ENCODE measurements around the gene SLC4A1AP. TPM values are rescaled to one million over a fixed set of nuclear protein-coding genes. Genes with fewer than 3 reads are reported as not detected.

Gene SLC4A1AP
- total RNA-seq, 1 donor from 2014 or later, result 24.7 TPM

DNA sequence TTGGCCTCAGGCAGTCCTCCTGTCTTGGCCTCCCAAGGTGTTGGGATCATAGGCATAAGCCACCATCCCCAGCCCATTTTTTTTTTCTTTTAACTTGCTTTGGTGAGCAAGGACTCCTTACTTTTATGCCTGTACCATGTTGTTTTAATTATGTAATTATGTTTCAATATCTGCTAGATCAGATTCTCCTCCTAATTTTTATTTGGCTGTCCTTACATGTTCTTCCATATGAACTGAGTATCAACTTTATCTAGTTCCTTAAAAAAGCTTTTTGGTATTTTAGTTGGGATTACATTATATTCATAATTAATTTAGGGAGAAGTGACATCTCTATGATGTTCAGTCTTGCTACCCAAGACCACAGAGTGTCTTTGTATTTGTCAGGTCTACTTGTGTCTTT, 18.5 kb upstream of the SLC4A1AP start:
- H3K27ac Mint-ChIP-seq (ENCODE audit: unreplicated experiment), result no peak overlapping the region
- H3K4me1 Mint-ChIP-seq (ENCODE audit: low read depth, unreplicated experiment), result no peaks in the 10 kb centered on the region
- H3K36me3 Mint-ChIP-seq (ENCODE audit: unreplicated experiment), result no peaks in the 10 kb centered on the region
- H3K27me3 Mint-ChIP-seq (ENCODE audit: unreplicated experiment), result no peaks in the 10 kb centered on the region
- no peak overlapping the region for H3K4me3 Mint-ChIP-seq (ENCODE audit: unreplicated experiment)
- TF ChIP-seq, protein P1, sequence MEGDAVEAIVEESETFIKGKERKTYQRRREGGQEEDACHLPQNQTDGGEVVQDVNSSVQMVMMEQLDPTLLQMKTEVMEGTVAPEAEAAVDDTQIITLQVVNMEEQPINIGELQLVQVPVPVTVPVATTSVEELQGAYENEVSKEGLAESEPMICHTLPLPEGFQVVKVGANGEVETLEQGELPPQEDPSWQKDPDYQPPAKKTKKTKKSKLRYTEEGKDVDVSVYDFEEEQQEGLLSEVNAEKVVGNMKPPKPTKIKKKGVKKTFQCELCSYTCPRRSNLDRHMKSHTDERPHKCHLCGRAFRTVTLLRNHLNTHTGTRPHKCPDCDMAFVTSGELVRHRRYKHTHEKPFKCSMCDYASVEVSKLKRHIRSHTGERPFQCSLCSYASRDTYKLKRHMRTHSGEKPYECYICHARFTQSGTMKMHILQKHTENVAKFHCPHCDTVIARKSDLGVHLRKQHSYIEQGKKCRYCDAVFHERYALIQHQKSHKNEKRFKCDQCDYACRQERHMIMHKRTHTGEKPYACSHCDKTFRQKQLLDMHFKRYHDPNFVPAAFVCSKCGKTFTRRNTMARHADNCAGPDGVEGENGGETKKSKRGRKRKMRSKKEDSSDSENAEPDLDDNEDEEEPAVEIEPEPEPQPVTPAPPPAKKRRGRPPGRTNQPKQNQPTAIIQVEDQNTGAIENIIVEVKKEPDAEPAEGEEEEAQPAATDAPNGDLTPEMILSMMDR (IDR thresholded peaks at IDR 0.05; ENCODE audit: partially characterized antibody, unreplicated experiment), result no peak
- no peaks in the 10 kb centered on the region for H3K9me3 Mint-ChIP-seq (ENCODE audit: unreplicated experiment)
- DNase-seq, result no peak

- TF ChIP-seq, protein P1 (IDR thresholded peaks at IDR 0.05; ENCODE audit: partially characterized antibody, unreplicated experiment), result no peak
- Mint-ChIP-seq H3K4me1 (ENCODE audit: low read depth, unreplicated experiment) (no peaks in the 10 kb centered on the region), H3K4me3 (ENCODE audit: unreplicated experiment) (no peak overlapping the region), H3K27ac (ENCODE audit: unreplicated experiment) (no peak overlapping the region), H3K9me3 (ENCODE audit: unreplicated experiment) (no peaks in the 10 kb centered on the region), H3K36me3 (ENCODE audit: unreplicated experiment) (no peaks in the 10 kb centered on the region), H3K27me3 (ENCODE audit: unreplicated experiment) (no peaks in the 10 kb centered on the region)
- no peak for DNase-seq
Measured at GRCh38 chr2:27647289-27647688, 16.4 kb upstream of the SLC4A1AP start.

DNA sequence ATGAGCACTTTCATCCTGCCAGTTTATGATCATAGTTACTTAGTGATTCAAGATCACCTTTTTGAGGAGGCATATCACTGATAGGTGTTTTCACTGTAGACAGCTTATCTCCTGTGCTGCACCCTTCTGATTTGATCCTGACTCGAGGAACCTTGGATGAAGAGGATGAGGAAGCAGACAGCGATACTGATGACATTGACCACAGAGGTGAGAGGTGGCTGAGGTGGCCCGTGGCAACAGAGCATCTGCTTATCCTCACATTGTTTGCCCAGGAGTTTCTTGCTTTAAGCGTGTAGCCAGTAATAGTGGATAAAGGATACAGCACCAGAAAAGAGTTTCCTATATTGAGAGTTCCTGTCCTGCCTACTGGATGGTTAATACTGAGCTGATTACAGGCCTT, 16.0 kb upstream of the SLC4A1AP start:
- Mint-ChIP-seq H3K27me3 (ENCODE audit: unreplicated experiment) (no peaks in the 10 kb centered on the region), H3K27ac (ENCODE audit: unreplicated experiment) (no peak overlapping the region), H3K9me3 (ENCODE audit: unreplicated experiment) (no peaks in the 10 kb centered on the region), H3K4me1 (ENCODE audit: low read depth, unreplicated experiment) (no peaks in the 10 kb centered on the region), H3K36me3 (ENCODE audit: unreplicated experiment) (no peaks in the 10 kb centered on the region), H3K4me3 (ENCODE audit: unreplicated experiment) (no peak overlapping the region)
- TF ChIP-seq, protein P1 (IDR thresholded peaks at IDR 0.05; ENCODE audit: partially characterized antibody, unreplicated experiment), result no peak
- DNase-seq, result no peak

GRCh38 chr2:27651056-27651455, 12.6 kb upstream of the SLC4A1AP start:
- Mint-ChIP-seq H3K27me3 (ENCODE audit: unreplicated experiment) (no peaks in the 10 kb centered on the region), H3K4me1 (ENCODE audit: low read depth, unreplicated experiment) (no peaks in the 10 kb centered on the region), H3K36me3 (ENCODE audit: unreplicated experiment) (no peaks in the 10 kb centered on the region), H3K9me3 (ENCODE audit: unreplicated experiment) (no peaks in the 10 kb centered on the region), H3K4me3 (ENCODE audit: unreplicated experiment) (no peak overlapping the region), H3K27ac (ENCODE audit: unreplicated experiment) (no peak overlapping the region)
- DNase-seq, result no peak
- TF ChIP-seq, protein P1 (IDR thresholded peaks at IDR 0.05; ENCODE audit: partially characterized antibody, unreplicated experiment), result no peak

GRCh38 chr2:27652341-27652740, 11.3 kb upstream of the SLC4A1AP start:
- no peak overlapping the region for H3K4me3 Mint-ChIP-seq (ENCODE audit: unreplicated experiment)
- no peaks in the 10 kb centered on the region for H3K9me3 Mint-ChIP-seq (ENCODE audit: unreplicated experiment)
- no peak overlapping the region for H3K27ac Mint-ChIP-seq (ENCODE audit: unreplicated experiment)
- TF ChIP-seq, protein P1 (IDR thresholded peaks at IDR 0.05; ENCODE audit: partially characterized antibody, unreplicated experiment), result no peak
- H3K27me3 Mint-ChIP-seq (ENCODE audit: unreplicated experiment), result no peaks in the 10 kb centered on the region
- no peaks in the 10 kb centered on the region for H3K36me3 Mint-ChIP-seq (ENCODE audit: unreplicated experiment)
- no peaks in the 10 kb centered on the region for H3K4me1 Mint-ChIP-seq (ENCODE audit: low read depth, unreplicated experiment)
- DNase-seq, result no peak
